ENCODE results near the gene MRPS11. TPM values are rescaled to one million over a fixed set of nuclear protein-coding genes. Genes with fewer than 3 reads are reported as not detected.
A peak's percentile ranks its signal among the peaks of the same experiment; 100 is the strongest.

The MRPS11 gene
- total RNA-seq, 1 donor: 17.7 TPM

- no peaks in the 10 kb centered on the region for H3K9me3 ChIP-seq (ENCODE audit: low read depth, low read length)
- no peak overlapping the region for H3K4me3 ChIP-seq (ENCODE audit: insufficient read depth, low read length)
- H3K27me3 ChIP-seq (ENCODE audit: insufficient read depth, low read length): no peaks in the 10 kb centered on the region
- peaks cover 3% of the 10 kb centered on the region for H3K36me3 ChIP-seq (ENCODE audit: insufficient read depth, low read length)
- no peaks in the 10 kb centered on the region for H4K20me1 ChIP-seq (ENCODE audit: insufficient read depth, low read length)
- H3K27ac ChIP-seq (ENCODE audit: low read depth, low read length): no peak overlapping the region
- no peaks in the 10 kb centered on the region for H3K79me2 ChIP-seq (ENCODE audit: insufficient read depth, low read length)
- H2AFZ ChIP-seq (ENCODE audit: low read length): no peak overlapping the region
- TF ChIP-seq CTCF (IDR thresholded peaks at IDR 0.05; ENCODE audit: extremely low read depth, low read depth, low read length): no peak
- no peak for DNase-seq (ENCODE audit: insufficient read length, low spot score, missing footprints)
- H3K4me2 ChIP-seq (ENCODE audit: insufficient read depth, low read length): no peak overlapping the region
- H3K4me1 ChIP-seq (ENCODE audit: insufficient read depth, low read length): no peaks in the 10 kb centered on the region
Observed at GRCh38 chr15:88506628-88507027, 39.1 kb downstream of the MRPS11 start.

GRCh38 chr15:88509321-88509720 lies 41.8 kb downstream of the MRPS11 start:
- no peak for TF ChIP-seq CTCF (IDR thresholded peaks at IDR 0.05; ENCODE audit: extremely low read depth, low read depth, low read length)
- no peak overlapping the region for H3K4me2 ChIP-seq (ENCODE audit: insufficient read depth, low read length)
- DNase-seq (ENCODE audit: insufficient read length, low spot score, missing footprints): no peak
- H3K27ac ChIP-seq (ENCODE audit: low read depth, low read length): no peak overlapping the region
- H2AFZ ChIP-seq (ENCODE audit: low read length): no peak overlapping the region
- no peaks in the 10 kb centered on the region for H4K20me1 ChIP-seq (ENCODE audit: insufficient read depth, low read length)
- no peaks in the 10 kb centered on the region for H3K9me3 ChIP-seq (ENCODE audit: low read depth, low read length)
- peaks cover 7% of the 10 kb centered on the region for H3K4me1 ChIP-seq (ENCODE audit: insufficient read depth, low read length)
- H3K27me3 ChIP-seq (ENCODE audit: insufficient read depth, low read length): no peaks in the 10 kb centered on the region
- H3K79me2 ChIP-seq (ENCODE audit: insufficient read depth, low read length): no peaks in the 10 kb centered on the region
- no peak overlapping the region for H3K4me3 ChIP-seq (ENCODE audit: insufficient read depth, low read length)
- peaks cover 3% of the 10 kb centered on the region for H3K36me3 ChIP-seq (ENCODE audit: insufficient read depth, low read length)

GRCh38 chr15:88509964-88510363 lies 42.5 kb downstream of the MRPS11 start:
- Histone ChIP-seq H3K4me2 (ENCODE audit: insufficient read depth, low read length) (no peak overlapping the region), H3K79me2 (ENCODE audit: insufficient read depth, low read length) (no peaks in the 10 kb centered on the region), H3K4me3 (ENCODE audit: insufficient read depth, low read length) (no peak overlapping the region), H3K36me3 (ENCODE audit: insufficient read depth, low read length) (peaks cover 3% of the 10 kb centered on the region), H3K27ac (ENCODE audit: low read depth, low read length) (no peak overlapping the region), H4K20me1 (ENCODE audit: insufficient read depth, low read length) (no peaks in the 10 kb centered on the region), H3K27me3 (ENCODE audit: insufficient read depth, low read length) (no peaks in the 10 kb centered on the region), H3K9me3 (ENCODE audit: low read depth, low read length) (no peaks in the 10 kb centered on the region), H3K4me1 (ENCODE audit: insufficient read depth, low read length) (peaks cover 7% of the 10 kb centered on the region), H2AFZ (ENCODE audit: low read length) (no peak overlapping the region)
- TF ChIP-seq CTCF (IDR thresholded peaks at IDR 0.05; ENCODE audit: extremely low read depth, low read depth, low read length): no peak
- DNase-seq (ENCODE audit: insufficient read length, low spot score, missing footprints): no peak

- H3K79me2 ChIP-seq (ENCODE audit: insufficient read depth, low read length): no peaks in the 10 kb centered on the region
Observed at GRCh38 chr15:88511161-88511560, 43.7 kb downstream of the MRPS11 start.

More at GRCh38 chr15:88511161-88511560, 43.7 kb downstream of the MRPS11 start:
- Histone ChIP-seq H4K20me1 (ENCODE audit: insufficient read depth, low read length) (no peaks in the 10 kb centered on the region), H3K27me3 (ENCODE audit: insufficient read depth, low read length) (no peaks in the 10 kb centered on the region), H3K9me3 (ENCODE audit: low read depth, low read length) (no peaks in the 10 kb centered on the region), H3K4me3 (ENCODE audit: insufficient read depth, low read length) (no peak overlapping the region), H3K36me3 (ENCODE audit: insufficient read depth, low read length) (peaks cover 3% of the 10 kb centered on the region), H2AFZ (ENCODE audit: low read length) (no peak overlapping the region), H3K27ac (ENCODE audit: low read depth, low read length) (no peak overlapping the region), H3K4me1 (ENCODE audit: insufficient read depth, low read length) (peaks cover 7% of the 10 kb centered on the region), H3K4me2 (ENCODE audit: insufficient read depth, low read length) (no peak overlapping the region)
- no peak for TF ChIP-seq CTCF (IDR thresholded peaks at IDR 0.05; ENCODE audit: extremely low read depth, low read depth, low read length)
- DNase-seq (ENCODE audit: insufficient read length, low spot score, missing footprints): peak; percentile 64

All from osteoblast (primary cell).